K562 (cell line): Measurements from ENCODE around the gene TOMM6. TPM values are rescaled to one million over a fixed set of nuclear protein-coding genes. Genes with fewer than 3 reads are reported as not detected.

Experiments
- E2F3 ChIP-seq: fragments of 250-450 bp; sonication (Bioruptor Pico); IDR thresholded peaks from 2 replicates; pipeline ENCODE4 v1.4.0; 2020; ENCODE audit warnings: mild to moderate bottlenecking
- ELK3 ChIP-seq: fragments of 450-650 bp; formaldehyde crosslinking; IDR thresholded peaks from 2 replicates; pipeline ENCODE4 v1.4.0; 2020; ENCODE audit warnings: mild to moderate bottlenecking
- FOXA3 ChIP-seq, 2 experiments: fragments of 450-650 bp in 1 of 2; sonication (generic) in 1 of 2; formaldehyde crosslinking; IDR thresholded peaks in 1 of 2; conservative IDR thresholded peaks in 1 of 2; 2 replicates each; pipeline versions ENCODE4 v1.4.0 to v1.8.0; 2020 to 2022; ENCODE audit warnings: mild to moderate bottlenecking in 2 of 2, missing genetic modification reagents in 1 of 2
- HMG20A ChIP-seq: fragments of 450-650 bp; formaldehyde crosslinking; conservative IDR thresholded peaks from 2 replicates; pipeline ENCODE4 v1.4.0; 2020; ENCODE audit warnings: mild to moderate bottlenecking, mixed read lengths
- IFI16 ChIP-seq: fragments of 250-450 bp; sonication (Bioruptor Pico); IDR thresholded peaks from 2 replicates; pipeline ENCODE4 v2.1.2; 2022; ENCODE audit warnings: mild to moderate bottlenecking, inconsistent platforms
- ZBTB33 ChIP-seq: sonication (generic); formaldehyde crosslinking; IDR thresholded peaks from 2 replicates; pipeline ENCODE4 v1.8.1; 2023; ENCODE audit warnings: mild to moderate bottlenecking, missing genetic modification reagents
- polyA plus RNA-seq, 8 experiments: library from polyadenylated mRNA; depleted of rRNA in 4 of 8; stranded (reverse) in 5 of 8; unstranded in 3 of 8; fragments of >200 nt; fragmentation: Nextera tagmentation in 2 of 8; fragmentation: Illumina TruSeq in 1 of 8; extraction: Ambion mirVana in 2 of 8; extraction: Trizol in 1 of 8; gene quantifications; 2 replicates each; pipeline versions ENCODE4 v1.2.1 to v1.2.3, GENCODE V29; 2011 to 2014; ENCODE audit warnings: inconsistent platforms in 1 of 8, missing spikeins in 1 of 8
- total RNA-seq, 7 experiments: library from RNA; depleted of rRNA in 6 of 7; stranded (reverse); fragments of >200 nt in 6 of 7; fragmentation: Illumina TruSeq in 2 of 7; extraction: Trizol in 2 of 7; gene quantifications; 2 replicates each; pipeline versions ENCODE4 v1.2.1 to v1.2.3, GENCODE V29; 2011 to 2021; ENCODE audit warnings: low replicate concordance in 1 of 7
- TF ChIP-seq, protein P1 (sequence below): fragments of 450-650 bp; formaldehyde crosslinking; IDR thresholded peaks from 2 replicates; pipeline ENCODE4 v1.4.0; 2020; ENCODE audit warnings: mild to moderate bottlenecking, moderate library complexity
- TF ChIP-seq, protein P2 (sequence below): fragments of 450-650 bp; IDR thresholded peaks from 2 replicates; pipeline ENCODE4 v1.7.1; 2018; ENCODE audit warnings: mild to moderate bottlenecking, low read depth; ENCODE audit not compliant: partially characterized antibody
- TF ChIP-seq, protein P3 (sequence below), 2 experiments: fragments of 450-650 bp; IDR thresholded peaks; 2 replicates each; pipeline ENCODE4 v1.6.1; 2016; ENCODE audit warnings: mild to moderate bottlenecking in 2 of 2, borderline replicate concordance in 1 of 2, low read depth in 1 of 2, moderate library complexity in 1 of 2

TOMM6 gene
- total and polyA plus RNA-seq, 9 of the 15 experiments (the other 6 are each of a cell fraction or from before 2014, with no cell fraction given), result 380 to 2,097 (median 1,065) TPM

- TF ChIP-seq ELK3 (CRISPR knock-in tag) (no peak), ZBTB33 (peak; percentile 26; the same call in 1 of the 2 replicates), FOXA3 (CRISPR knock-in tag; conservative IDR thresholded peaks at IDR 0.05 in 1 of 2, IDR thresholded peaks at IDR 0.05 in 1 of 2) (peak in 1 of 2 experiments; percentile 21; a peak in 1 of 4 replicates), E2F3 (CRISPR knock-in tag) (0 out of 2 replicates have a peak, but pooled peaks have one; percentile 48), IFI16 (CRISPR knock-in tag) (no peak), HMG20A (CRISPR knock-in tag) (no peak)
- TF ChIP-seq, protein P1, sequence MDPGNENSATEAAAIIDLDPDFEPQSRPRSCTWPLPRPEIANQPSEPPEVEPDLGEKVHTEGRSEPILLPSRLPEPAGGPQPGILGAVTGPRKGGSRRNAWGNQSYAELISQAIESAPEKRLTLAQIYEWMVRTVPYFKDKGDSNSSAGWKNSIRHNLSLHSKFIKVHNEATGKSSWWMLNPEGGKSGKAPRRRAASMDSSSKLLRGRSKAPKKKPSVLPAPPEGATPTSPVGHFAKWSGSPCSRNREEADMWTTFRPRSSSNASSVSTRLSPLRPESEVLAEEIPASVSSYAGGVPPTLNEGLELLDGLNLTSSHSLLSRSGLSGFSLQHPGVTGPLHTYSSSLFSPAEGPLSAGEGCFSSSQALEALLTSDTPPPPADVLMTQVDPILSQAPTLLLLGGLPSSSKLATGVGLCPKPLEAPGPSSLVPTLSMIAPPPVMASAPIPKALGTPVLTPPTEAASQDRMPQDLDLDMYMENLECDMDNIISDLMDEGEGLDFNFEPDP (CRISPR knock-in tag), result no peak
- TF ChIP-seq, protein P2, sequence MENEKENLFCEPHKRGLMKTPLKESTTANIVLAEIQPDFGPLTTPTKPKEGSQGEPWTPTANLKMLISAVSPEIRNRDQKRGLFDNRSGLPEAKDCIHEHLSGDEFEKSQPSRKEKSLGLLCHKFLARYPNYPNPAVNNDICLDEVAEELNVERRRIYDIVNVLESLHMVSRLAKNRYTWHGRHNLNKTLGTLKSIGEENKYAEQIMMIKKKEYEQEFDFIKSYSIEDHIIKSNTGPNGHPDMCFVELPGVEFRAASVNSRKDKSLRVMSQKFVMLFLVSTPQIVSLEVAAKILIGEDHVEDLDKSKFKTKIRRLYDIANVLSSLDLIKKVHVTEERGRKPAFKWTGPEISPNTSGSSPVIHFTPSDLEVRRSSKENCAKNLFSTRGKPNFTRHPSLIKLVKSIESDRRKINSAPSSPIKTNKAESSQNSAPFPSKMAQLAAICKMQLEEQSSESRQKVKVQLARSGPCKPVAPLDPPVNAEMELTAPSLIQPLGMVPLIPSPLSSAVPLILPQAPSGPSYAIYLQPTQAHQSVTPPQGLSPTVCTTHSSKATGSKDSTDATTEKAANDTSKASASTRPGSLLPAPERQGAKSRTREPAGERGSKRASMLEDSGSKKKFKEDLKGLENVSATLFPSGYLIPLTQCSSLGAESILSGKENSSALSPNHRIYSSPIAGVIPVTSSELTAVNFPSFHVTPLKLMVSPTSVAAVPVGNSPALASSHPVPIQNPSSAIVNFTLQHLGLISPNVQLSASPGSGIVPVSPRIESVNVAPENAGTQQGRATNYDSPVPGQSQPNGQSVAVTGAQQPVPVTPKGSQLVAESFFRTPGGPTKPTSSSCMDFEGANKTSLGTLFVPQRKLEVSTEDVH, result no peak
- TF ChIP-seq, protein P3, sequence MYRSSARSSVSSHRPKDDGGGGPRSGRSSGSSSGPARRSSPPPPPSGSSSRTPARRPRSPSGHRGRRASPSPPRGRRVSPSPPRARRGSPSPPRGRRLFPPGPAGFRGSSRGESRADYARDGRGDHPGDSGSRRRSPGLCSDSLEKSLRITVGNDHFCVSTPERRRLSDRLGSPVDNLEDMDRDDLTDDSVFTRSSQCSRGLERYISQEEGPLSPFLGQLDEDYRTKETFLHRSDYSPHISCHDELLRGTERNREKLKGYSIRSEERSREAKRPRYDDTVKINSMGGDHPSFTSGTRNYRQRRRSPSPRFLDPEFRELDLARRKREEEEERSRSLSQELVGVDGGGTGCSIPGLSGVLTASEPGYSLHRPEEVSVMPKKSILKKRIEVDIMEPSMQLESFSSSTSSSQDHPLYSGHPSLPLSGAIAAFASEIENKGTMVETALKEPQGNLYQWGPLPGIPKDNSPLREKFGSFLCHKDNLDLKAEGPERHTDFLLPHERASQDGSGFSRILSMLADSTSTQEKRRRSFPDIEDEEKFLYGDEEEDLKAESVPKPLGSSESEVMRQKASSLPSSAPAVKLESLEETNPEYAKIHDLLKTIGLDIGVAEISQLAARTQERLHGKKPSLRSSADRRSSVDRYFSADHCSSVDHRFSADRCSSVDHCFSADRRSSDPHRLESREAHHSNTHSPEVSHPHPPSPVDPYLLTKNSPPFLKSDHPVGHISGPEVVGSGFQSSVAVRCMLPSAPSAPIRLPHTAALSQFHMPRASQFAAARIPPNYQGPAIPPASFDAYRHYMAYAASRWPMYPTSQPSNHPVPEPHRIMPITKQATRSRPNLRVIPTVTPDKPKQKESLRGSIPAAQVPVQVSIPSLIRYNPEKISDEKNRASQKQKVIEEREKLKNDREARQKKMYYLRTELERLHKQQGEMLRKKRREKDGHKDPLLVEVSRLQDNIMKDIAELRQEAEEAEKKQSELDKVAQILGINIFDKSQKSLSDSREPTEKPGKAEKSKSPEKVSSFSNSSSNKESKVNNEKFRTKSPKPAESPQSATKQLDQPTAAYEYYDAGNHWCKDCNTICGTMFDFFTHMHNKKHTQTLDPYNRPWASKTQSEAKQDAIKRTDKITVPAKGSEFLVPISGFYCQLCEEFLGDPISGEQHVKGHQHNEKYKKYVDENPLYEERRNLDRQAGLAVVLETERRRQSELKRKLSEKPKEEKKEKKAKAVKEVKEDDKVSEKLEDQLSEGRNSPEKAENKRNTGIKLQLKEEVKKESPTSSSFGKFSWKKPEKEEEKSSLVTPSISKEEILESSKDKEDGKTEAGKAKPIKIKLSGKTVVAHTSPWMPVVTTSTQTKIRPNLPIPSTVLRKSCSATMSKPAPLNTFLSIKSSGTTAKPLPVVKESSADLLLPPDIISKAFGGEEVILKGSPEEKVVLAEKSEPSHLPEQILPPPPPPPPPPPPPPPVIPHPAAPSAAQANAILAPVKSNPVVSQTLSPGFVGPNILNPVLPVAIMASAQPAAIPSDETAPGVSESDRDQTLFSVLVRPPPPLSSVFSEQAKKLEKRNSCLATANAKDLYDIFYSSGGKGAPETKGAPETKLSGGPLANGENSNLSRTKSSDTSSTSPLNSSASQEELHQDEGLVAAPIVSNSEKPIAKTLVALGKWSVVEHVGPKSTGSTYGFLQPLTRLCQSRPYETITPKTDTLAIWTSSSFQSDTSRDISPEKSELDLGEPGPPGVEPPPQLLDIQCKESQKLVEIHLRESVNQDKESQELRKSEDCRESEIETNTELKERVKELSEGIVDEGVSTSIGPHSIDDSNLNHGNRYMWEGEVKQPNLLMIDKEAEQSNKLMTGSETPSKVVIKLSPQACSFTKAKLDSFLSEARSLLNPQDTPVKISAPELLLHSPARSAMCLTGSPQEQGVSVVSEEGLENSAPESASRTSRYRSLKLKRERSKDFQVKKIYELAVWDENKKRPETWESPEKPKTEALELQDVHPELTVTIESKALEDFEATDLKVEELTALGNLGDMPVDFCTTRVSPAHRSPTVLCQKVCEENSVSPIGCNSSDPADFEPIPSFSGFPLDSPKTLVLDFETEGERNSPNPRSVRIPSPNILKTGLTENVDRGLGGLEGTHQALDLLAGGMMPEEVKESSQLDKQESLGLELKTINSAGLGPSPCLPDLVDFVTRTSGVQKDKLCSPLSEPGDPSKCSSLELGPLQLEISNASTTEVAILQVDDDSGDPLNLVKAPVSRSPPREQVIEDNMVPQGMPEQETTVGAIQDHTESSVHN (IDR thresholded peaks at IDR 0.05; ENCODE audit: borderline replicate concordance in 1 of 2, low read depth in 1 of 2), result no peak
Measured at GRCh38 chr6:41786451-41787218, 859 bp upstream of the TOMM6 start (continued).
